ENCODE data around the gene NPTX1. TPM values are rescaled to one million over a fixed set of nuclear protein-coding genes. Genes with fewer than 3 reads are reported as not detected.
A peak's percentile ranks its signal among the peaks of the same experiment; 100 is the strongest.

NPTX1 gene
- total and polyA plus RNA-seq, 2 of the 13 experiments (the other 11 are each of a cell fraction or from before 2014, with no cell fraction given): 0.01 TPM; not detected in 1

GRCh38 chr17:80498242-80498919 lies 22.0 kb upstream of the NPTX1 start (continued):
- TF ChIP-seq MAX (IDR thresholded peaks at IDR 0.05) (peak; percentile 63), ZBTB34 (CRISPR knock-in tag; IDR thresholded peaks at IDR 0.05) (0 out of 2 replicates have a peak, but pooled peaks have one; percentile 6), NONO (IDR thresholded peaks at IDR 0.05) (no peak), NONO (CRISPR knock-in tag; conservative IDR thresholded peaks at IDR 0.05) (0 out of 2 replicates have a peak, but pooled peaks have one; percentile 25), JUN (CRISPR knock-in tag; IDR thresholded peaks at IDR 0.05) (no peak), TRAFD1 (CRISPR knock-in tag; IDR thresholded peaks at IDR 0.05; ENCODE audit: borderline replicate concordance) (no peak), NR1H2 (CRISPR knock-in tag; IDR thresholded peaks at IDR 0.05; ENCODE audit: borderline replicate concordance, low read depth) (0 out of 2 replicates have a peak, but pooled peaks have one; percentile 23), ZNF777 (CRISPR knock-in tag; IDR thresholded peaks at IDR 0.05) (0 out of 2 replicates have a peak, but pooled peaks have one; percentile 63), ARNT2 (CRISPR knock-in tag; IDR thresholded peaks at IDR 0.05; ENCODE audit: low read depth) (0 out of 2 replicates have a peak, but pooled peaks have one; percentile 47), ZNF296 (CRISPR knock-in tag; conservative IDR thresholded peaks at IDR 0.05) (0 out of 2 replicates have a peak, but pooled peaks have one; percentile 37), ONECUT2 (CRISPR knock-in tag; IDR thresholded peaks at IDR 0.05) (no peak), KLF12 (CRISPR knock-in tag; IDR thresholded peaks at IDR 0.05; ENCODE audit: borderline replicate concordance) (no peak), ELF1 (CRISPR knock-in tag; IDR thresholded peaks at IDR 0.05) (peak; percentile 68), ZNF512B (CRISPR knock-in tag; IDR thresholded peaks at IDR 0.05; ENCODE audit: borderline replicate concordance) (peak; percentile 81; the same call in 1 of the 2 replicates), ZNF687 (CRISPR knock-in tag; IDR thresholded peaks at IDR 0.05) (peak; percentile 82), PITX1 (CRISPR knock-in tag; IDR thresholded peaks at IDR 0.05) (0 out of 2 replicates have a peak, but pooled peaks have one; percentile 53), YY1 (IDR thresholded peaks at IDR 0.05; ENCODE audit: insufficient read depth, insufficient replicate concordance, low read depth, low read length) (peak; percentile 39)
